ENCODE data around the gene ST3GAL2.

GRCh38 chr16:70441406-70441990, 2.6 kb upstream of the ST3GAL2 start:
- no peak for TF ChIP-seq CTCF (IDR thresholded peaks at IDR 0.05; ENCODE audit: low read depth, low read length)
- no peak for TF ChIP-seq EZH2phosphoT487 (IDR thresholded peaks at IDR 0.05; ENCODE audit: low read depth)
